Nephron progenitor cell (in vitro differentiated cells): ENCODE results near the gene SLC2A1.

ENCODE experiments used
- DNase-seq: peaks from one replicate; pipeline ENCODE4 v3.0.0; 2021
- H3K27ac Mint-ChIP-seq: 2 replicates; pipeline ENCODE4 v1.8.0; 2021; ENCODE audit warnings: mild to moderate bottlenecking, moderate library complexity, mixed read lengths
- H3K27me3 Mint-ChIP-seq: 2 replicates; pipeline ENCODE4 v1.8.0; 2021; ENCODE audit warnings: mild to moderate bottlenecking, low read depth, mixed read lengths; ENCODE audit not compliant: poor library complexity
- H3K36me3 Mint-ChIP-seq: 2 replicates; pipeline ENCODE4 v1.8.0; 2021; ENCODE audit warnings: low read depth, mixed read lengths
- H3K4me1 Mint-ChIP-seq: 2 replicates; pipeline ENCODE4 v1.8.0; 2021; ENCODE audit warnings: mixed read lengths
- H3K4me3 Mint-ChIP-seq: 2 replicates; pipeline ENCODE4 v1.8.0; 2021; ENCODE audit warnings: mild to moderate bottlenecking, moderate library complexity, mixed read lengths
- H3K9me3 Mint-ChIP-seq: 2 replicates; pipeline ENCODE4 v1.8.0; 2021; ENCODE audit warnings: mild to moderate bottlenecking, moderate library complexity, mixed read lengths
- TF ChIP-seq, protein P1 (sequence below): fragments of 200-600 bp; sonication (generic); IDR thresholded peaks from 2 replicates; pipeline ENCODE4 v1.5.0; 2021; ENCODE audit warnings: antibody characterized with exemption

SLC2A1 gene

GRCh38 chr1:42981871-42982270, 23.2 kb upstream of the SLC2A1 start:
- DNase-seq = no peak
- peaks cover 27% of the 10 kb centered on the region for H3K4me1 Mint-ChIP-seq
- no peak overlapping the region for H3K4me3 Mint-ChIP-seq
- H3K36me3 Mint-ChIP-seq = peaks cover 16% of the 10 kb centered on the region
- TF ChIP-seq, protein P1, sequence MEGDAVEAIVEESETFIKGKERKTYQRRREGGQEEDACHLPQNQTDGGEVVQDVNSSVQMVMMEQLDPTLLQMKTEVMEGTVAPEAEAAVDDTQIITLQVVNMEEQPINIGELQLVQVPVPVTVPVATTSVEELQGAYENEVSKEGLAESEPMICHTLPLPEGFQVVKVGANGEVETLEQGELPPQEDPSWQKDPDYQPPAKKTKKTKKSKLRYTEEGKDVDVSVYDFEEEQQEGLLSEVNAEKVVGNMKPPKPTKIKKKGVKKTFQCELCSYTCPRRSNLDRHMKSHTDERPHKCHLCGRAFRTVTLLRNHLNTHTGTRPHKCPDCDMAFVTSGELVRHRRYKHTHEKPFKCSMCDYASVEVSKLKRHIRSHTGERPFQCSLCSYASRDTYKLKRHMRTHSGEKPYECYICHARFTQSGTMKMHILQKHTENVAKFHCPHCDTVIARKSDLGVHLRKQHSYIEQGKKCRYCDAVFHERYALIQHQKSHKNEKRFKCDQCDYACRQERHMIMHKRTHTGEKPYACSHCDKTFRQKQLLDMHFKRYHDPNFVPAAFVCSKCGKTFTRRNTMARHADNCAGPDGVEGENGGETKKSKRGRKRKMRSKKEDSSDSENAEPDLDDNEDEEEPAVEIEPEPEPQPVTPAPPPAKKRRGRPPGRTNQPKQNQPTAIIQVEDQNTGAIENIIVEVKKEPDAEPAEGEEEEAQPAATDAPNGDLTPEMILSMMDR = no peak
- H3K27me3 Mint-ChIP-seq = peaks cover 3% of the 10 kb centered on the region
- no peaks in the 10 kb centered on the region for H3K9me3 Mint-ChIP-seq
- no peak overlapping the region for H3K27ac Mint-ChIP-seq

DNA sequence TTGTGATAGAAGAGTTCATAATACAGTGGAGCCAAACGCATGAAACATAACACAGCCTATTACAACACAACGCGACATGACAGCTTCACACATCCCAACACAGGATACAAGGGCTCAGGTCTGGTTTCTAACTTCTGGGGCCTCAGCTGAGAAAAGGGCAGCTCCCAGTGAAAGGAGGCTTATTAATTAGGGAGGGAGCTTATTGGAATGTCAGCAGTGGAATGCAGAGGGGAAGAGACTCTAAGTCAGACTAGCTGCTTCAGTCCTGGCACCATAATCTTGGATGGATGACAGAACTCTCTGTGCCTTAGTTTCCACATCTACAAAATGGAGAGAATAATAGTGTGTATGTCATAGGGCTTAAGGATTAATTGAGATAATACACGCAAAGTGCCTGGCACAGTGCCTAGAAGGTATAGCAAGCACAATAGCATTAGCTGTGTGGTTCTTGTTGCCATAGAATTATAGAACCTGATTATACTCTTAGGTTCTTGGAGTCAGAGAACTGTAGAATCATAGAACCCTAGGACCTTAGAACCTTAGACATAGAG, 22.7 kb upstream of the SLC2A1 start:
- Mint-ChIP-seq H3K27me3 (peaks cover 3% of the 10 kb centered on the region), H3K9me3 (no peaks in the 10 kb centered on the region), H3K4me3 (no peak overlapping the region), H3K27ac (no peak overlapping the region), H3K4me1 (peaks cover 31% of the 10 kb centered on the region), H3K36me3 (peaks cover 21% of the 10 kb centered on the region)
- TF ChIP-seq, protein P1 = no peak
- DNase-seq = no peak

GRCh38 chr1:42979896-42980800, 21.5 kb upstream of the SLC2A1 start:
- peaks cover 21% of the 10 kb centered on the region for H3K36me3 Mint-ChIP-seq
- TF ChIP-seq, protein P1 = no peak
- no peak for DNase-seq
- no peak overlapping the region for H3K4me3 Mint-ChIP-seq
- peaks cover 3% of the 10 kb centered on the region for H3K27me3 Mint-ChIP-seq
- no peaks in the 10 kb centered on the region for H3K9me3 Mint-ChIP-seq
- no peak overlapping the region for H3K27ac Mint-ChIP-seq
- peaks cover 40% of the 10 kb centered on the region for H3K4me1 Mint-ChIP-seq

GRCh38 chr1:42979036-42979430, 20.4 kb upstream of the SLC2A1 start:
- no peak for DNase-seq
- H3K36me3 Mint-ChIP-seq = peaks cover 21% of the 10 kb centered on the region
- H3K27me3 Mint-ChIP-seq = peaks cover 3% of the 10 kb centered on the region
- peaks cover 51% of the 10 kb centered on the region for H3K4me1 Mint-ChIP-seq
- H3K27ac Mint-ChIP-seq = peak overlapping the region; percentile 30
- H3K9me3 Mint-ChIP-seq = no peaks in the 10 kb centered on the region
- TF ChIP-seq, protein P1 = no peak
- no peak overlapping the region for H3K4me3 Mint-ChIP-seq

- H3K9me3 Mint-ChIP-seq = no peaks in the 10 kb centered on the region
- TF ChIP-seq, protein P1 = no peak
- H3K4me3 Mint-ChIP-seq = no peak overlapping the region
- peaks cover 21% of the 10 kb centered on the region for H3K36me3 Mint-ChIP-seq
- DNase-seq = no peak
- peaks cover 56% of the 10 kb centered on the region for H3K4me1 Mint-ChIP-seq
- H3K27ac Mint-ChIP-seq = peak overlapping the region; percentile 30
- peaks cover 3% of the 10 kb centered on the region for H3K27me3 Mint-ChIP-seq
Measured at GRCh38 chr1:42978317-42979035, 19.8 kb upstream of the SLC2A1 start.
